GM21360 (cell line): ENCODE data around the gene LRRN2.

Experiments used
- ATAC-seq: cut with Tn5 transposase; IDR thresholded peaks from one replicate; pipeline ENCODE4 v1.9.1; 2021; ENCODE audit warnings: mild to moderate bottlenecking, moderate library complexity; ENCODE audit not compliant: unreplicated experiment

The LRRN2 gene

DNA sequence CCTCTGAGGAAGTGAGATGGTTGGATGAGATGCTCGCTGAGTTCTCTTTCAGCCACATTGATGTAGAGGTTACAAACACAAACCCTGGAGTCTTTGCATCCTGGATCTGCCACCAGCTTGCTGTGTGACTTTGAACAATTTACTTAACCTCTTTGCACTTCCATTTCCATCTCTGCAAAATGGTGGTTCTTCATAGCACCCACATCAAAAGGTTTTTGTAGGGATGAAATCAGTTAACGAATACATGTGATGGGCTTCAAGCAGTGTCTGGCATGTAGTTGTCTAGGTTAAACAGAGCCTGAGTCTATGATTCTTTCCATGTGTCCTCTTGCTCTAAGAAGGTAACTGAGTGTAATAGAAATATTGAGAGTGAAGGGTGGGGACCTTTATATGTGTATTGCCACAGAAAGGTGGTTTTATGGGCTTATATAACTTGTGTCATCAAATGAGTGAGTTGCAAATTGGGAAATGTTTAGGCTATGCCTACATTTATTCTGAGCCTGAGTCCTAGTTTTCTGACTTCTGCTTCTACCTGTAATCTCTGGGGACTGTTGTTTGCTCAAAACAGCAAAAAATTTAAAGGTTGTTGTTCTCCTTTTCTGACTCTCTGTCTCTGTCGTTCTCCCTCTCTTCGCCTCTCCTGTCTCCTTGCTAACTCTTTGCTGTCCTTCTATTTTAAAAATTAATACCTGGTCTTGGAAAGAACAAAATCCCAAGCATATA lies 27.3 kb upstream of the LRRN2 start:
- no peak for ATAC-seq

GRCh38 chr1:204711947-204712701 lies 26.6 kb upstream of the LRRN2 start:
- no peak for ATAC-seq

- no peak for ATAC-seq
Observed at GRCh38 chr1:204711103-204711946, 25.8 kb upstream of the LRRN2 start.

GRCh38 chr1:204709960-204710912 lies 24.7 kb upstream of the LRRN2 start:
- ATAC-seq: no peak

- no peak for ATAC-seq
Observed at GRCh38 chr1:204709021-204709420, 23.5 kb upstream of the LRRN2 start.

- no peak for ATAC-seq
Observed at GRCh38 chr1:204706838-204707509, 21.4 kb upstream of the LRRN2 start.

DNA sequence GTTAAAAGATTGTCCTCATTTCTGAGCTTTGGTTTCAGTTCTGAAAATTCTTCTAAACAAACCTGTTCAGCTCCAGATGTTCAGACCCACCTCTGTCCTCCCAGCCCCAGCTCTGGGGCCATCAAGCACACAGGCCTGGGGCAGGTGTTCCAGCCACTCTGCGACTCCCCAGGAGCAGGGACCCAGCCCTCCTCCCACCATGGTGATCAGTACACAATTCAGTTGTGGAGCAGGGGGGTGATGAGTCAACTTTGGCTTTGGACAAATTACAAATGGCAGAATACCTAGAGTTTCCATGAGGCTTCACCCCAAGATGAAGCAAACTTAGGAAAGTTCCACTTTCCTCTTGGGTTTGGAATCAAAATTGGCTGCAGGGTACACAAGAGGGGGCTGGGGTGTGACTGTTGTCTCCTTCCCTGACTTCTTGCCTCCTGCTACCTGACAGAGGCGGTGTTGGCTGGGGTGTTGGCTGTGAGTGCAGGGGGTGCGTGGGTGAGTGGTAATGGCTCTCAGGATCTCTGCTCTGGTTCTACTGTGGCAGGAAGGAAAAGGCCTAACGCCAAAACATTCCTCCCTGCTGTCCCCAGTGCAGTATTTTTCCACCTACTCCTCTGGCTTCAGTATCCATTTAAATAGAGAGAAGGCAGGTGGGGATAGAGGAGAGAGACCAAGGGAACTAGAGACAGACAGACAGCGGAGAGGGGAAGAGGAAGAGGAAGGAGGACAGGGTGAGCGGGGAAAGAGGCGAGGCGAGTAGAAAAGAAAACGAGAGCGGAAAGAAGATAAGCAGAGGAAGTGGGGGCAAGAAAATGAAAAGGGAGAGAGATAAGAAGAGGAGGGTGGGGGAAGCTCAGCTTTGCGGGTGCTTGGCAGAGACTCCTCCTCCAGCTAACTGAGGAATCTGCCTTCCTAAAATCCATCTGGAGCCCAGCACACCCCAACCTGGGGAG lies 20.6 kb upstream of the LRRN2 start:
- no peak for ATAC-seq

GRCh38 chr1:204705493-204705811 lies 19.9 kb upstream of the LRRN2 start:
- no peak for ATAC-seq

GRCh38 chr1:204704794-204705492 lies 19.4 kb upstream of the LRRN2 start:
- ATAC-seq: no peak

- no peak for ATAC-seq
Observed at GRCh38 chr1:204703826-204704612, 18.5 kb upstream of the LRRN2 start.

- no peak for ATAC-seq
Observed at GRCh38 chr1:204703268-204703664, 17.7 kb upstream of the LRRN2 start.

- no peak for ATAC-seq
Observed at GRCh38 chr1:204702552-204703267, 17.2 kb upstream of the LRRN2 start.

DNA sequence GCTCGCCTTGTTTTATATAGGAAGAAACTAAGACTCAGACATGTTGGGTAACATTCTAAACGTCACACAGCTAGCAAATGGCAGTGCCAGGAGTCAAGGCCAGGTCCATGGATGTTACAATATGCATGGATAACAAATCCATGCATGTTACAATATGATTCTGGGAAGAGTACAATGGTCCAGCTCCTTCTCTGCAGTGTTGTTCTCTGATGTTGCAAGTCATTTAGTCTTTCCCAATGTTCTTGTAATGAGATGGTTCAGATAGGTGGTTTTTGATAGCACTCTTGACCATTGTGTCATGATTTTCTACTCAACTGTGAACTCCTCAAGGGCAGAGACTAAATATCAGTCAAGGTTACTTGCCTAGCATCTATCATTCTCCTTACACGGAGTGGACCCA lies 15.7 kb upstream of the LRRN2 start:
- ATAC-seq: no peak

DNA sequence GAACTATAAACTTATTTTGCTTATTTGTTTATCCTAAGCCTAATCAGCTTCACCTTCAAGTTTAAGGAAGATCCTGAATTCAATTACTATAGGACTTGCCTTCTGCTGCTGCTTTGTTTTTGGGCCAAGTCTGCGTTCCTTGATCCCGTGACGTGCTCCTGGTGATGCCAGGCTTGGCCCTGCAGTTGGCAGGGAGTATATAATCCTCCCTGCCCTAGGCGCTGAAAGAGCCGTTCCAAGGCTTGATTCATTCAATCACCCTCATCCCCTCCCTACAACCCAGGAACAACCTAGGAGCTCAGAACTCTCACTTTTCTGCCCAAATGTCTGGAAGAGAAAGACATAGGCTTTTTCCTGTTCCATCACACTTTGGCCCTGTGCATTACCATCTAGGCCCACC lies 12.4 kb upstream of the LRRN2 start:
- ATAC-seq: no peak

- ATAC-seq: no peak
Observed at GRCh38 chr1:204696606-204697005, 11.1 kb upstream of the LRRN2 start.

GRCh38 chr1:204695692-204696091 lies 10.2 kb upstream of the LRRN2 start:
- no peak for ATAC-seq

GRCh38 chr1:204694145-204694544 lies 8.6 kb upstream of the LRRN2 start:
- no peak for ATAC-seq
